Measurements from ENCODE around the gene MRPL3. TPM values are rescaled to one million over a fixed set of nuclear protein-coding genes. Genes with fewer than 3 reads are reported as not detected.
"Not testable (repeated sequence)": the region's sequence is repeated elsewhere in the genome, so short reads cannot be mapped to it uniquely, and the experiment has no call there.

The MRPL3 gene
- total RNA-seq, 1 experiment from 2014 or later = 210 TPM

- no peaks in the 10 kb centered on the region for H3K4me1 Mint-ChIP-seq (ENCODE audit: low read depth, unreplicated experiment)
These were observed 11.0 kb downstream of the MRPL3 start for GRCh38 chr3:131491775-131492174.

GRCh38 chr3:131491084-131491483 is 11.7 kb downstream of the MRPL3 start:
- CTCF ChIA-PET = no interaction called here
- no peaks in the 10 kb centered on the region for H3K9me3 Mint-ChIP-seq (ENCODE audit: low read depth, unreplicated experiment)
- peaks cover 19% of the 10 kb centered on the region for H3K36me3 Mint-ChIP-seq (ENCODE audit: insufficient read depth, unreplicated experiment)
- intact Hi-C loops (cut with micrococcal nuclease; ENCODE audit: unreplicated experiment) = no loop called here
- H3K27ac Mint-ChIP-seq (ENCODE audit: unreplicated experiment) = no peak overlapping the region
- H3K27me3 Mint-ChIP-seq (ENCODE audit: unreplicated experiment) = no peaks in the 10 kb centered on the region
- no peak for TF ChIP-seq CTCF (IDR thresholded peaks at IDR 0.05; ENCODE audit: unreplicated experiment)
- H3K4me3 Mint-ChIP-seq (ENCODE audit: low read depth, unreplicated experiment) = no peak overlapping the region
- DNase-seq = no peak
- BruUV-seq (replicated peaks) = no TSS peak
- H3K4me1 Mint-ChIP-seq (ENCODE audit: low read depth, unreplicated experiment) = no peaks in the 10 kb centered on the region

More at GRCh38 chr3:131491775-131492174, 11.0 kb downstream of the MRPL3 start:
- Mint-ChIP-seq H3K27ac (ENCODE audit: unreplicated experiment) (no peak overlapping the region), H3K4me3 (ENCODE audit: low read depth, unreplicated experiment) (no peak overlapping the region), H3K27me3 (ENCODE audit: unreplicated experiment) (no peaks in the 10 kb centered on the region), H3K36me3 (ENCODE audit: insufficient read depth, unreplicated experiment) (peaks cover 19% of the 10 kb centered on the region), H3K9me3 (ENCODE audit: low read depth, unreplicated experiment) (no peaks in the 10 kb centered on the region)
- DNase-seq = no peak
- no TSS peak for BruUV-seq (replicated peaks)
- intact Hi-C loops (cut with micrococcal nuclease; ENCODE audit: unreplicated experiment) = no loop called here
- CTCF ChIA-PET = no interaction called here
- no peak for TF ChIP-seq CTCF (IDR thresholded peaks at IDR 0.05; ENCODE audit: unreplicated experiment)

GRCh38 chr3:131486545-131486944 is 16.2 kb downstream of the MRPL3 start:
- peaks cover 13% of the 10 kb centered on the region for H3K36me3 Mint-ChIP-seq (ENCODE audit: insufficient read depth, unreplicated experiment)
- H3K9me3 Mint-ChIP-seq (ENCODE audit: low read depth, unreplicated experiment); H3K4me3 Mint-ChIP-seq (ENCODE audit: low read depth, unreplicated experiment); intact Hi-C loops (cut with micrococcal nuclease; ENCODE audit: unreplicated experiment); H3K4me1 Mint-ChIP-seq (ENCODE audit: low read depth, unreplicated experiment); H3K27ac Mint-ChIP-seq (ENCODE audit: unreplicated experiment); H3K27me3 Mint-ChIP-seq (ENCODE audit: unreplicated experiment); DNase-seq; BruUV-seq (replicated peaks); CTCF ChIA-PET: not testable (repeated sequence)

GRCh38 chr3:131485119-131485518 is 17.7 kb downstream of the MRPL3 start:
- H3K27ac Mint-ChIP-seq (ENCODE audit: unreplicated experiment) = no peak overlapping the region
- intact Hi-C loops (cut with micrococcal nuclease; ENCODE audit: unreplicated experiment) = no loop called here
- H3K27me3 Mint-ChIP-seq (ENCODE audit: unreplicated experiment) = no peaks in the 10 kb centered on the region
- TF ChIP-seq CTCF (IDR thresholded peaks at IDR 0.05; ENCODE audit: unreplicated experiment) = no peak
- no peaks in the 10 kb centered on the region for H3K9me3 Mint-ChIP-seq (ENCODE audit: low read depth, unreplicated experiment)
- H3K4me1 Mint-ChIP-seq (ENCODE audit: low read depth, unreplicated experiment) = no peaks in the 10 kb centered on the region
- CTCF ChIA-PET = interaction anchor here (0.7 kb wide), 1 partner anchor 45 kb away, joined by 3 read pairs; no protein-coding TSS in a partner anchor
- no TSS peak for BruUV-seq (replicated peaks)
- DNase-seq = no peak
- H3K4me3 Mint-ChIP-seq (ENCODE audit: low read depth, unreplicated experiment) = no peak overlapping the region
- H3K36me3 Mint-ChIP-seq (ENCODE audit: insufficient read depth, unreplicated experiment) = peaks cover 15% of the 10 kb centered on the region

GRCh38 chr3:131484496-131485111 is 18.2 kb downstream of the MRPL3 start:
- no peak for DNase-seq
- no peak overlapping the region for H3K27ac Mint-ChIP-seq (ENCODE audit: unreplicated experiment)
- no peak for TF ChIP-seq CTCF (IDR thresholded peaks at IDR 0.05; ENCODE audit: unreplicated experiment)
- BruUV-seq (replicated peaks) = no TSS peak
- CTCF ChIA-PET = interaction anchor here (0.5 kb wide), 1 partner anchor 516 kb away, joined by 3 read pairs; no protein-coding TSS in a partner anchor
- no peak overlapping the region for H3K4me3 Mint-ChIP-seq (ENCODE audit: low read depth, unreplicated experiment)
- H3K36me3 Mint-ChIP-seq (ENCODE audit: insufficient read depth, unreplicated experiment) = peaks cover 17% of the 10 kb centered on the region
- intact Hi-C loops (cut with micrococcal nuclease; ENCODE audit: unreplicated experiment) = no loop called here
- no peaks in the 10 kb centered on the region for H3K27me3 Mint-ChIP-seq (ENCODE audit: unreplicated experiment)
- no peaks in the 10 kb centered on the region for H3K9me3 Mint-ChIP-seq (ENCODE audit: low read depth, unreplicated experiment)
- H3K4me1 Mint-ChIP-seq (ENCODE audit: low read depth, unreplicated experiment) = no peaks in the 10 kb centered on the region

Data from Calu3 (cell line).